Brain microvascular endothelial cell (primary cell): ENCODE results near the gene GID4.
A peak's percentile ranks its signal among the peaks of the same experiment; 100 is the strongest.

Source experiments
- DNase-seq: peaks from one replicate; pipeline ENCODE4 v3.0.0-alpha.2; 2020
- H3K27ac ChIP-seq: fragments of 250-450 bp; sonication (Bioruptor Pico); 2 replicates; pipeline ENCODE4 v1.5.1; 2020; ENCODE audit warnings: mild to moderate bottlenecking, moderate library complexity
- H3K27me3 ChIP-seq: fragments of 250-450 bp; sonication (Bioruptor Pico); replicated peaks from 2 replicates; pipeline ENCODE4 v1.5.1; 2020; ENCODE audit warnings: mild to moderate bottlenecking
- H3K36me3 ChIP-seq: fragments of 250-450 bp; sonication (Bioruptor Pico); replicated peaks from 2 replicates; pipeline ENCODE4 v1.5.1; 2020; ENCODE audit warnings: mild to moderate bottlenecking
- H3K4me3 ChIP-seq: 2 replicates; pipeline ENCODE4 v1.5.1; 2011; ENCODE audit warnings: low read depth, mild to moderate bottlenecking, control low read depth, low read length, moderate library complexity
- CTCF ChIP-seq: IDR thresholded peaks from 2 replicates; pipeline ENCODE4 v1.5.1; 2011; ENCODE audit warnings: low read depth, mild to moderate bottlenecking, moderate library complexity, low read length, control low read depth, inconsistent platforms; ENCODE audit errors: missing control alignments
- in situ Hi-C: cut with HindIII; loops from 2 replicates; pipeline ENCODE4 v1.10.0; 2017; ENCODE audit warnings: low sequenced_read_pairs, low pct_ligation_motif_present

The GID4 gene

DNA sequence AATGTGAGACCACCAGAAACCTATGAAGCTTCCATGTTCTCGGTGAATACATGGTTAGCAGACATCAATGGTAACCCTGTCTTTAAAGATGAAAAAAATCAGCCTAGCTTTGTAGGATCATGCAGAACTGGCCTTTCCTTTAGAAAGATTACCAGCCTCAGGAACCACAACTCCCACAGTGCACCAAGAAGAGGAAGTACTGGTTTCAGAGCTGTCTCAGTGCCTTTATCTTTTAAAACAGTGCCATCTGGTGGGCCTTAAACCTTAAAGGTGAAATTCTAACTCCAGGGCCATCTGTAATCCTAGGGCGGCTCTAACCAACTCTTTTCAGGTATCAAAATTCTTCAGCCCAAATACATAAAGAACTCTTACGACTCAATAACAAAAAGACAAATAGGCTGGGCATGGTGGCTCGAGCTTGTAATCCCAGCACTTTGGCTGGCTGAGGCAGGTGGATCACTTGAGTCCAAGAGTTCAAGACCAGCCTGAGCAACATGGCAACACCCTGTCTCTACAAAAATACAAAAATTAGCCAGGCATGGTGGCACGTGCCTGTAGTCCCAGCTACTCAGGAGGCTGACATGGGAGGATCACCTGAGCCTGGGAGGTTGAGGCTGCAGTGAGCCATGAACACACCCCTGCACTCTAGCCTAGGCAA is 5.6 kb upstream of the GID4 start:
- no peak overlapping the region for H3K4me3 ChIP-seq
- no peaks in the 10 kb centered on the region for H3K36me3 ChIP-seq
- in situ Hi-C loops = loop anchor here (10.0 kb wide), 1 partner anchor 139 kb away; no protein-coding TSS in a partner anchor
- peak; percentile 63 for TF ChIP-seq CTCF
- no peaks in the 10 kb centered on the region for H3K27me3 ChIP-seq
- H3K27ac ChIP-seq = no peak overlapping the region
- peak; percentile 76 for DNase-seq

DNA sequence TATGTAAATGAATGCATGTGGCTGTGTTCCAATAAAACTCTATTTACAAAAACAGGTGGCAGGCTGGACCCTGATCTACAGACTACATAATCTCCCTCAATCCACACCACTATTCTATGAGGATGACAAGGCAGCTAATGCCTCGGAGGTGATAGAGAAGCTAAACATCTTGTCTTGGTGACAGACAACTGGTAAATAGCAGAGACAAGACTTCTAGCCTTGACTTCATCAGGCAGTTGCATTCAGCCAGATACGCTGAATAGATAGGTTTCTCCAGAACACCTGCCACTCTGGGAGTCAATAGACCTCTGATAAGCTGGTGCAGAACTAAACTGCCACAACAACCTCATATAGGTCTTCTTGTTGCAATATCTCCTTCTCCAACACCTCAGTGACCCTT is 3.5 kb upstream of the GID4 start:
- Histone ChIP-seq H3K36me3 (no peaks in the 10 kb centered on the region), H3K27me3 (no peaks in the 10 kb centered on the region), H3K27ac (no peak overlapping the region), H3K4me3 (no peak overlapping the region)
- TF ChIP-seq CTCF = no peak
- in situ Hi-C loops = loop anchor here (10.0 kb wide), 1 partner anchor 141 kb away; no protein-coding TSS in a partner anchor
- DNase-seq = no peak

- Histone ChIP-seq H3K27me3 (no peaks in the 10 kb centered on the region), H3K36me3 (no peaks in the 10 kb centered on the region), H3K27ac (no peak overlapping the region), H3K4me3 (no peak overlapping the region)
- no peak for TF ChIP-seq CTCF
- DNase-seq = no peak
- in situ Hi-C loops = loop anchor here (10.0 kb wide), 1 partner anchor 143 kb away; no protein-coding TSS in a partner anchor
These were observed 1.7 kb upstream of the GID4 start for GRCh38 chr17:18037486-18037885.

DNA sequence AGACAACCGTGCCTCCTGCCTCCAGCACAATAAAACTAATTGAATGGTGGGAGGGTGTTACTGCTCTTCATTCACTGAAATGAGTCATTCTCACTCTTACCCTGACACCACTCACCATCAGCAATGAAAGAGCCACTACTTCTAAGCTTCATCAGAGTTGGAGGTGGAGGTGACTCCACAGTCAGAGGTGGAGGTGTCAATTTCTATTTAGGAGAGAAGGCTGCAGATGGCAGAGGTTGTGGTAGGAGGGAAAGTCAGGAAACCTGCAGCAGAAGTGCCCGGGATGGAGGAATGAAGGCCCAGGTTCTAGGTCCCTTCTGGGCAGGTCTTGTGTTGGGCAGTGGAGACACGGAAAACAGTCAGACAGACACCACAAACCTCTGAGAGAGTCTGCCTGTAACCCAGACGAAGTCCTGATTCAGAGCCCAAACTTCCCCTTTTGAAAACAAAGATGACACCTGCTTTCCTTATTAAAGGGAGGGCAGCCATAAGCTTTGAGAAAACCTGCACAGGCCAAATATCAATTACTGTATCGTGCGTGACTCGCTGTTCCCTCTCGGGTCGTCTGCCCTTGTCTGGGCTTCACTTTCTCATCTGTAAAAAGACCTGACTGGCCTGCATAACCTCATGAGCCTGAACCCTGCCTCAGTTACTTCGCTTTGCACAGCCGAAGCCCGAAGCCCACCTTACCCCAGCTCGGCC is 908 bp upstream of the GID4 start:
- H3K27ac ChIP-seq = peak overlapping the region; percentile 50
- no peak for TF ChIP-seq CTCF
- DNase-seq = no peak
- peak overlapping the region; percentile 94 for H3K4me3 ChIP-seq
- no peaks in the 10 kb centered on the region for H3K36me3 ChIP-seq
- H3K27me3 ChIP-seq = no peaks in the 10 kb centered on the region
- in situ Hi-C loops = loop anchor here (10.0 kb wide), 1 partner anchor 143 kb away; no protein-coding TSS in a partner anchor

DNA sequence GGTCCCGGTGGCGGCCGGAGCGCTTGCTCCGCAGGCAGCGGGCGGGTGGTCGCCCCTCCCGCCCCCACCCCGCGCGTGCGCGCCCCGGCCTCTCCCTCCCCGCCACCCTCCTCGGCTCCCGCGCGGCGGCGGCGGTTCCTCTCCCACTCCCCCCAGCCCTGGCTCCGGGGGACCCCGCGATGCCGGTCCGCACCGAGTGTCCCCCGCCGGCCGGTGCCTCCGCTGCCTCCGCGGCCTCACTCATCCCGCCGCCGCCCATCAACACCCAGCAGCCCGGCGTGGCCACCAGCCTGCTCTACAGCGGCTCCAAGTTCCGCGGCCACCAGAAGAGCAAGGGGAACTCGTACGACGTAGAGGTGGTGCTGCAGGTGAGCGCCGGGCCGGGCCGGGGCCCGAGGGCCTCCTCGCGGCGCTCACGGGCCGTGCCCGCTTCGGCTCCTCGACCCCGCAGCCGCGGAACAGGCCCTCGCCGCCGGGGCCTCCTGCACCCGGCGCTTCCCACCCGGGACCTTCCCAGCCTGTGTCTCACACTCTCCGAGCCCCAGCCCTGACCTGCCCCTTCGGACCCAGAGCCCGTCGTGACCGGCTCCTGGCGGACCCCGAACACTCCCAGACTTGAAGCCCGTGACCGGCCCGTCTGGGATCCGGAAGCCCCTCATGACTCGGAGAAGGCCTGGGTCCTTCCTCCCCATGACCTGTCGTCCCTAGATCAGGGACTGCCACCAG is 490 bp downstream of the GID4 start:
- Histone ChIP-seq H3K4me3 (peak overlapping the region; percentile 94), H3K27me3 (no peaks in the 10 kb centered on the region), H3K36me3 (no peaks in the 10 kb centered on the region), H3K27ac (peak overlapping the region; percentile 32)
- DNase-seq = no peak
- in situ Hi-C loops = loop anchor here (10.0 kb wide), 1 partner anchor 145 kb away; no protein-coding TSS in a partner anchor
- no peak for TF ChIP-seq CTCF
